Adrenal gland (tissue), 5 donors: ENCODE measurements around the gene LCN10.

Experiments
- POLR2A ChIP-seq, 2 donors: fragments of 450-650 bp; IDR thresholded peaks; one replicate each; pipeline ENCODE4 v1.6.1; 2017; ENCODE audit warnings: antibody characterized with exemption in 2 of 2, mild to moderate bottlenecking in 2 of 2, moderate library complexity in 1 of 2
- TF ChIP-seq, protein P1 (sequence below), 6 experiments: fragments of 450-650 bp in 4 of 6; fragments of 200-600 bp in 2 of 6; sonication (generic) in 1 of 6; IDR thresholded peaks; 1 replicate in 5 of 6; 2 replicates in 1 of 6; pipeline versions ENCODE4 v1.5.1 to v1.8.0; 2016 to 2021; ENCODE audit warnings: antibody characterized with exemption in 6 of 6, mild to moderate bottlenecking in 2 of 6, moderate library complexity in 1 of 6
- donor health status: DM: no; HTN: no; CAD: no.

DNA sequence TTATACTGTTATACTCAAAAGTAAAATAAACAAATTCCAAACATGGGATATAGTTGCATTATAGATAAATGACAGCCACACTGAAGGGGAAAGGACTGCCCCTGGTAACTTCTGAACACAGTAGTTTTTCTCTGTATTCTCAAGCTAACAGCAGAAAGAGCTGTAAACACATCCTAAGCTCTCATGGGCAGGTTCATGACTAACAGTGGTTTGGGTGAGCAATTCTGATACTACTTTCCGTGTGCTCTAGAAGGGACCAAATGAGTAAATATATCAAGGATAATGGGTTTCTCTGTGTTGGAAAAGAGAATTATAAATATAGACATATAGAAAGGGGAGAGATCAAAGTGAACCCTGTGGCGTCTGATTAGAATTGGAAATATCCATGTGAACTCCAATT is 7.8 kb upstream of the LCN10 start:
- TF ChIP-seq, protein P1, sequence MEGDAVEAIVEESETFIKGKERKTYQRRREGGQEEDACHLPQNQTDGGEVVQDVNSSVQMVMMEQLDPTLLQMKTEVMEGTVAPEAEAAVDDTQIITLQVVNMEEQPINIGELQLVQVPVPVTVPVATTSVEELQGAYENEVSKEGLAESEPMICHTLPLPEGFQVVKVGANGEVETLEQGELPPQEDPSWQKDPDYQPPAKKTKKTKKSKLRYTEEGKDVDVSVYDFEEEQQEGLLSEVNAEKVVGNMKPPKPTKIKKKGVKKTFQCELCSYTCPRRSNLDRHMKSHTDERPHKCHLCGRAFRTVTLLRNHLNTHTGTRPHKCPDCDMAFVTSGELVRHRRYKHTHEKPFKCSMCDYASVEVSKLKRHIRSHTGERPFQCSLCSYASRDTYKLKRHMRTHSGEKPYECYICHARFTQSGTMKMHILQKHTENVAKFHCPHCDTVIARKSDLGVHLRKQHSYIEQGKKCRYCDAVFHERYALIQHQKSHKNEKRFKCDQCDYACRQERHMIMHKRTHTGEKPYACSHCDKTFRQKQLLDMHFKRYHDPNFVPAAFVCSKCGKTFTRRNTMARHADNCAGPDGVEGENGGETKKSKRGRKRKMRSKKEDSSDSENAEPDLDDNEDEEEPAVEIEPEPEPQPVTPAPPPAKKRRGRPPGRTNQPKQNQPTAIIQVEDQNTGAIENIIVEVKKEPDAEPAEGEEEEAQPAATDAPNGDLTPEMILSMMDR (IDR thresholded peaks at IDR 0.05): no peak
- no peak for TF ChIP-seq POLR2A (IDR thresholded peaks at IDR 0.05)
